GM19468 (cell line): ENCODE measurements around the gene CDC27.
"Not testable (repeated sequence)": the region's sequence is repeated elsewhere in the genome, so short reads cannot be mapped to it uniquely, and the experiment has no call there.

Experiments
- ATAC-seq: cut with Tn5 transposase; IDR thresholded peaks from one replicate; pipeline ENCODE4 v1.9.1; 2021; ENCODE audit warnings: mild to moderate bottlenecking, moderate library complexity, moderate number of reproducible peaks; ENCODE audit not compliant: unreplicated experiment; ENCODE audit errors: extremely low read depth

Gene CDC27

GRCh38 chr17:47159315-47159714, 29.8 kb downstream of the CDC27 start:
- ATAC-seq = no peak

DNA sequence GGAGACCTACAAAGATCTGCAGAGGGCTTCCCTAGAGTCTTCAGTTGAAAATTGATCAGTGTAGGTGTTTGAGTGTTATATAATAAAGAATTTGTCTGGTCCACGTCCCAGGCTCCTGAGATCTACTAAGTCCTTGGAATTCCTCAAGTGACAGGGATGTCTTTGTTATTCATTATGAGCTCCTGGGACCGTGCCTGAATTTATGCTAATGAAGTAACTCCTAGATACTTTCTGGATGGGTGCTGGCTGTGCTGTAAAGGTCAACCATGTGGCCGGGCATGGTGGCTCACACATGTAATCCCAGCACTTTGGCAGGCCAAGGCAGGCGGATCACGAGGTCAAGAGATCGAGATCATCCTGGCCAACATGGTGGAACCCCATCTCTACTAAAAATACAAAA, 43.7 kb downstream of the CDC27 start:
- no peak for ATAC-seq

DNA sequence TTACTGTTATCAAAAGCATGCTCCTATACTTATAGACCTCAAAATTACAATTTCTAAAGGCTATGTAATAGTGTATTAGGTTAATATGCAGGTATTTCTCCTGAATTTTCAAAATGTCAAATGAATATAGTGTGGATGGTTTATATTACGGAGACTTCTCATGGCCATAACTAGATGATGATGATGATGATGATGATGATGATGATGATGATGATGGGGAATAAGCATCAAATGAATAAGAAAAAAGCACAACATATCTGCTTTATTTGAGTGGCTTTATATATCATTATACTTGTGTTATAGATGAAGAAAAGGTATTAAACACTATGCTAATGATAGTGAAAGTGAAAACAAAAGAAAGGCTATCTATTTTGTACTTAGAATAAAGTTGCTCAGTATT, 53.9 kb downstream of the CDC27 start:
- no peak for ATAC-seq

- not testable (repeated sequence) for ATAC-seq
These were observed 54.7 kb downstream of the CDC27 start for GRCh38 chr17:47134354-47134753.

- ATAC-seq = no peak
These were observed 57.3 kb downstream of the CDC27 start for GRCh38 chr17:47131761-47132160.

GRCh38 chr17:47126835-47127234, 62.3 kb downstream of the CDC27 start:
- not testable (repeated sequence) for ATAC-seq

DNA sequence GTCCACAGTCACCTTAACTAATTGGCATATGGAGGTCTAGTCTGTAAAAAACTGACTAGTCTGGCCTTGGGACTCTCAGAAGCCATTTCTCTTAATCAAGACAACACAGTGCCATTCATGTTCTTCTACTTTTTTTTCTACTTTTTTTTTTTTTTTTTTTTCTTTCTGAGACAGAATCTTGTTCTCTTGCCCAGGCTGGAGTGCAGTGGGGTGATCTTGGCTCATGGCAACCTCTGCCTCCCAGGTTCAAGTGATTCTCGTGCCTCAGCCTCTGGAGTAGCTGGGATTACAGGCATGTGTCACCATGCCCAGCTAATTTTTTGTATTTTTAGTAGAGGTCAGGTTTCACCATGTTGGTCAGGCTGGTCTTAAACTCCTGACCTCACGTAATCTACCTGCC, 65.8 kb downstream of the CDC27 start:
- not testable (repeated sequence) for ATAC-seq

DNA sequence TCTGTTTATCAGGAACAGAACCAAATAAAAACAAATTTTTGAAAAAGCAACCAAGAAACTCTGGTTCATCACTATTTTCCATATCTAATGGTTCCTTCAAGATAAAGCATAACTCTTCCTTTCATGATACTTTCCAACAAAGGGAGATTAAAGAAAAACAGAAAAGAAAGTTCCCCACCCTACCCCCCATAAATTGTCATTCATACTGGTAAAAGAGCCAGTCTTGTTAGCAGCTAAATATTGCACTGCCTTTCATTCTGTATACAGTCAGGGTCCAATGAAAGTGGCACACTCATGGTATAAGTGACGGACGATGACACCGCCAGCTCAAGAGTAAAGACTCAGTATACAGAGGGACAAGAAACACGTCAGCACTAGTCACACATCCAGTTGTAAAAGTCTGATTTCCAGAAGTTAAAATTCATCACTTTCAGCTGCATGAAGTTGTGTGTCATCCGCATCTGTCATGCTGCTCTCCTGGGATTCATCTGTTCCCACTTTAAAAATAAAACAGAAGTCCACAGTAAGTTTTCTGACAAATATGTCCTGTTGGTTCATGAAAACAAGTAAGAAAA, 68.5 kb downstream of the CDC27 start:
- ATAC-seq = no peak

DNA sequence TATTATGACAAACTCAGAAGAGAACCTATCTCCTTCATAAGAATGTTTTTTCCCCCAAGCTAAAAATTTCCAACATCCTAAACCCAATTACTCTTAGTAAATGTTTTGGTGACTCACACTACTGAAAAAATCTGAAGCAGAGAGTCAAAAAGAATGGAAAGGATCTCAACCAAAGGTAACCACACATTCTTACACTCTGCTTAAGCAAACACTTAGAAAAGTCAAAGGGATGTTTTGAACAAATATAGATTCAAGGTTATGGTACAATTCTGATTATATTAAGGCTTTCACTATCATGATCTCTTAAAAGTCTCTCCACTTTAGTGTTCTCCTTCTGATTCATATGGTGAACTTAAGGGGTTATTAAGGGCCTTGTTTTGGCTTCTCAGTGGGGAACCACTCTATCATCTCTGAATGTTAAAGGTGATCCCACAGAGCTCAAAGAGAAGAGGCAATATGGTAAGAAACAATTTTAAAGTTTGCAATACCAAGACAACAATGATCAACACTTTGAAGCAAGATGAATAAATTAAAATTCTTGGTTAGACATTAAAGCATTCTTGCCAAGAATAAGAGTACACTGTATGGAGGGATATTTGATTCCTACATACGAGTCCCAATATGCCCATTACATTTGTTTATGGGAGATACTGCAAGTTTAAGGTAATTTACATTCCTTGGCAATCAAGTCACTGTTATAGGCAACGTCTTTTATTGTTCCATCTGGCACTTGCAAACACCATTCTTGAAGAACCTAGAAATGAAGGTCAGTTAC, 69.2 kb downstream of the CDC27 start:
- no peak for ATAC-seq

DNA sequence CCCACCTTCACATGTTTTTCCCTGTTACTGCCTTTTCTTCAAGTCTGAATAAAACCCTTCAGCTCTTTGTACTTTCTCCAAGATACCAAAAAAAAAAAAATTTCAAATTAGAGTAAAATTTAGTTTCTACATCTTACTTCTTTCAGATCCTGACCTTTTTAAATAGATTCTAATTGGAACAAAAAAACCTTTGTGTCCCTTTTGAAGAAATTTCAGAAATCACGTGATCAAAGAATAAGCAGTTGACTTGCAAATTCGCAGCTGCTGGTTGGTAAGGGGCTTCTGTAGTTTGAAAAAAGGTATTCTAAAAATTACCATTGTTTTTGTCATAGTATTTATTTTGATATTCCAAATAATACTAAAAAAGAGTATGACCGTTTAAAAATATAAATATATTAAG, 71.7 kb downstream of the CDC27 start:
- ATAC-seq = no peak

- no peak for ATAC-seq
These were observed 83.0 kb downstream of the CDC27 start for GRCh38 chr17:47106130-47106529.

DNA sequence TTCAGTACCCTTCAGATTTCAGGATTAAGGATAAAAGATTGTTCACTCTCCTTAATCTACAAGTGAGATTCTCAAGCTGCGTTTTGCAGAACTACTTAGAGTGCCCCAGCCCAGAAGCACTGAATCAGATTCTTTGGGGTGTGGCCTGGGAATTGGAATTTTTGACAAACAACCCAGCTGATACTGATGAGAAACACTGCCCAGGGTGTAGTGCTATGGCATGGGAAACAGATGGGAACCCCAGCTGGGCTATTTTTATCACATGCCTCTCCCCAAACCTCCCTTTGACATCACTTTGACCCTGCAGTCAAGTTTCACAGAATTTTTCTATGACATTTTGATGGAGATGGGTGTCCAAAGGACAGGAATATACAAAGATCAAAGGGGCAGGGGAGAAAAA, 83.8 kb downstream of the CDC27 start:
- ATAC-seq = not testable (repeated sequence)

- ATAC-seq = no peak
These were observed 86.2 kb downstream of the CDC27 start for GRCh38 chr17:47102914-47103313.

GRCh38 chr17:47099987-47100711, 88.9 kb downstream of the CDC27 start:
- ATAC-seq = peak; percentile 64

DNA sequence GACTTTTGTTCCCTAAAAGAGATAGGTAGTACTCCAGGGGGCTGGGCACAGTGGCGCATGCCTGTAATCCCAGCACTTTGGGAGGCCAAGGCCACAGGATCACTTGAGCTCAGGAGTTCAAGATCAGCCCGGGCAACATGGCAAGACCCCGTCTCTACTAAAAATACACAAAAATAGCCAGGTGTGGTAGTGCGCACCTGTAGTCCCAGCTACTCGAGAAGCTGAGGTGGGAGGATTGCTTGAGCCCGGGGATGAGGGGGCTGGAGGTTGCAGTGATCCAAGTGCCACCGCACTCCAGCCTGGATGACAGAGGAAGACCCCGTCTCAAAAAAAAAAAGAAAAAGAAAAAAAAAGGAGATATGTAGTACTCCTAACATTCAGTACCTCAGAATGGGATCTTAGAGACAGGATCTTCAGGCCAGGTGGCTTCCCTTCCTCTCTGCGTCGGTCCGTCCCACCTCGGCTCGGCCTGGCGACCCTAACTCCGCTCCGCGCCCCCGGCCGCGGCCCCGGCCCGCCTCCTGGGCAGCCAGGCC, 89.6 kb downstream of the CDC27 start:
- no peak for ATAC-seq

DNA sequence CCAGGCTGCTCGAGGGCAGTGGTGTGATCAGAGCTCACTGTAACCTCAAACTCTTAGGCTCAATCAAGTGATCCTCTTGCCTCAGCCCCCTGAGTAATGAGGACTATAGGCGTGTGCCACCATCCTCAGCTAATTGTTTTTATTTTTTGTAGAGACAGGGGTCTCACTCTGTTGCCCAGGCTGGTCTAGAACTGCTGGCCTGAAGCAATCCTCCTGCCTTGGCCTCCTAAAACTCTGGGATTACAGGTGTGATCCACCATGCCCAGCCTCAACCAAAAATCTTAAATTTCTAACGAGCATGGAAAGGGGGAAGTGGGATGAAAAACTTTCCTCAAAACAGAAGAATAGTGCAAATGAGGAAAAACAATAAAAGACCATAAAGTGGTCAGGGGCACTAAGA, 92.8 kb downstream of the CDC27 start:
- ATAC-seq = no peak

- no peak for ATAC-seq
These were observed 93.8 kb downstream of the CDC27 start for GRCh38 chr17:47095268-47095667.

- no peak for ATAC-seq
These were observed 102.0 kb downstream of the CDC27 start for GRCh38 chr17:47087093-47087492.

- no peak for ATAC-seq
These were observed 103.4 kb downstream of the CDC27 start for GRCh38 chr17:47085736-47086135.

DNA sequence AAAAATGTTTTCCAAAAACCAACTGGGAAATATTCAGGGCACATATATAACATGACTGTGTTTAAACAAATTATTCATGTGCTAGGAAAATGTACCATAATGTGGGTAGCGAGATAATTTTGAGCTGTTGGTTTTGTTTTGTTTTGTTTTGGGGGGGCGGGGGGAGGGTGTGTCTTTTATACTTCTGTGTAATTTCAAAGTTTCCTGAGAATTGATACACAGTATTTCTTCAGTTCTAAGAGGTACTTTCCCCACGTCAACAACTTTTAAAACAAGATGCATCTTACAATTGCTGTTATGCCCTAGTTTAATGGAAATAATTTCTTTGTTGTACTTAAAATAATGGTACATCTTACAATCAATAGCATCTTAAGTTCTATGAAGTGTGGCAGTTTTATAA, 110.3 kb downstream of the CDC27 start:
- no peak for ATAC-seq

DNA sequence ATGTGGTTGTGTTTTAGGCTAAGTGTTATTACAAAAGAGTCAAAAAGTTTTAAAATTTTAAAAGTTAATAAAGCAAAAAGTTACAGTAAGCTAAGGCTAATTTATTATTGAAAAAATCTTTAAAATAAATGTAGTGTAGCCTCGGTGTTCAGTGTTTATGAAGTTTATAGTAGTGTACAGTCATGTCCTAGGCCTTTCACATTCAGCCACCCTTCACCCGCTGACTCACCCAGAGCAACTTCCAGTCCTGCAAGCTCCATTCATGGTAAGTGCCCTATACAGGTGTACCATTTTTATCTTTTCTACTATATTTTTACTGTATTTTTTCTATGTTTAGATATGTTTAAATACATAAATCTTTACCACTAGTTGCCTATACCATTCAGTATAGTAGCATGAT, 111.5 kb downstream of the CDC27 start:
- no peak for ATAC-seq
